H1 (cell line): ENCODE measurements around the gene ZNG1A. TPM values are rescaled to one million over a fixed set of nuclear protein-coding genes. Genes with fewer than 3 reads are reported as not detected.

Experiments
- CTCF ChIA-PET: fragments of 300-600 bp; sonication (Branson Sonifier 250); formaldehyde crosslinking; loops from one replicate; lab custom pipeline; 2021; ENCODE audit not compliant: partially characterized antibody; lab: Charles Lee
- POLR2A ChIA-PET: fragments of 300-600 bp; sonication (Branson Sonifier 250); formaldehyde crosslinking; loops from one replicate; lab custom pipeline; 2021; ENCODE audit warnings: inconsistent platforms; ENCODE audit not compliant: partially characterized antibody; lab: Charles Lee
- DNase-seq, 2 experiments: peaks; one replicate each; pipeline versions ENCODE4 v3.0.0 to v3.0.0-alpha.2; 2010 to 2022; ENCODE audit warnings: low spot score in 2 of 2, low read depth in 1 of 2, mixed read lengths in 1 of 2
- FAIRE-seq: peaks from 2 replicates; lab custom pipeline; 2011; peaks lifted over from hg19 to GRCh38; lab: Jason Lieb, UNC
- H2AFZ ChIP-seq: 2 replicates; pipeline ENCODE4 v1.8.1; 2012; ENCODE audit warnings: low read length, inconsistent platforms
- H2AK5ac ChIP-seq: 2 replicates; pipeline ENCODE4 v1.6.1; 2013; ENCODE audit warnings: low read depth, low read length
- H2BK120ac ChIP-seq: replicated peaks from 2 replicates; pipeline ENCODE3; 2013; ENCODE audit warnings: low read depth, low read length, inconsistent platforms
- H2BK12ac ChIP-seq: 2 replicates; pipeline ENCODE4 v1.6.1; 2013; ENCODE audit warnings: low read depth, low read length
- H2BK15ac ChIP-seq: 2 replicates; pipeline ENCODE4 v1.6.1; 2013; ENCODE audit warnings: low read length
- H2BK20ac ChIP-seq: 2 replicates; pipeline ENCODE4 v1.6.1; 2013; ENCODE audit warnings: low read length
- H2BK5ac ChIP-seq: 2 replicates; pipeline ENCODE4 v1.6.1; 2013; ENCODE audit warnings: low read depth, low read length
- H3K14ac ChIP-seq: 2 replicates; pipeline ENCODE4 v1.6.1; 2013; ENCODE audit warnings: inconsistent platforms; ENCODE audit not compliant: insufficient read length
- H3K18ac ChIP-seq: 2 replicates; pipeline ENCODE4 v1.6.1; 2013; ENCODE audit warnings: low read length; ENCODE audit errors: extremely low read depth
- H3K23ac ChIP-seq: 2 replicates; pipeline ENCODE4 v1.6.1; 2013; ENCODE audit warnings: inconsistent platforms; ENCODE audit not compliant: insufficient read length
- H3K23me2 ChIP-seq: 2 replicates; pipeline ENCODE4 v1.6.1; 2013; ENCODE audit warnings: low read depth, low read length
- H3K27ac ChIP-seq: 2 replicates; pipeline ENCODE4 v1.6.1; 2011; ENCODE audit warnings: low read depth, low read length, inconsistent platforms
- H3K27me3 ChIP-seq, 4 experiments: replicated peaks in 1 of 4; 1 replicate in 1 of 4; 2 replicates in 3 of 4; pipeline versions ENCODE4 v1.6.1 to v1.8.1; 2011 to 2013; ENCODE audit warnings: low read length in 3 of 4, mild to moderate bottlenecking in 3 of 4, inconsistent platforms in 2 of 4, mixed read lengths in 2 of 4, moderate library complexity in 1 of 4; ENCODE audit not compliant: control insufficient read depth in 3 of 4, insufficient read depth in 3 of 4; ENCODE audit errors: extremely low read depth in 1 of 4
- H3K36me3 ChIP-seq, 4 experiments: 2 replicates each; pipeline versions ENCODE4 v1.6.1 to v1.8.1; 2011 to 2013; ENCODE audit warnings: mild to moderate bottlenecking in 4 of 4, low read length in 3 of 4, moderate library complexity in 2 of 4, control low read depth in 1 of 4, inconsistent platforms in 1 of 4; ENCODE audit not compliant: insufficient read depth in 4 of 4, control insufficient read depth in 2 of 4
- H3K4ac ChIP-seq: replicated peaks from 2 replicates; pipeline ENCODE3; 2013; ENCODE audit warnings: low read length, low read depth, mixed read lengths, inconsistent platforms; ENCODE audit not compliant: insufficient read length
- H3K4me1 ChIP-seq, 4 experiments: replicated peaks in 1 of 4; 1 replicate in 1 of 4; 2 replicates in 3 of 4; pipeline versions ENCODE4 v1.6.1 to v1.8.1; 2011 to 2013; ENCODE audit warnings: low read length in 3 of 4, inconsistent platforms in 2 of 4, mixed read lengths in 1 of 4; ENCODE audit not compliant: insufficient read depth in 4 of 4, control insufficient read depth in 3 of 4
- H3K4me2 ChIP-seq, 2 experiments: 2 replicates each; pipeline versions ENCODE4 v1.6.1 to v1.8.1; 2011 to 2013; ENCODE audit warnings: low read depth in 2 of 2, low read length in 2 of 2, control low read depth in 1 of 2, inconsistent platforms in 1 of 2, mild to moderate bottlenecking in 1 of 2; ENCODE audit not compliant: insufficient read depth in 1 of 2
- H3K4me3 ChIP-seq, 4 experiments: fragments of 200-600, 300-600 bp in 1 of 4; sonication (generic), shearing (Covaris generic), sonication (Bioruptor Twin) in 1 of 4; 2 replicates each; pipeline versions ENCODE4 v1.5.1 to v1.8.1; 2011 to 2016; ENCODE audit warnings: low read length in 4 of 4, low read depth in 3 of 4, control low read depth in 2 of 4, inconsistent platforms in 2 of 4, mild to moderate bottlenecking in 2 of 4, mixed read lengths in 1 of 4, moderate library complexity in 1 of 4; ENCODE audit not compliant: insufficient read depth in 2 of 4; ENCODE audit errors: extremely low read depth in 1 of 4
- H3K56ac ChIP-seq: replicated peaks from 2 replicates; pipeline ENCODE3; 2013; ENCODE audit warnings: low read depth, mild to moderate bottlenecking, mixed read lengths, low read length, inconsistent platforms; ENCODE audit not compliant: insufficient read length
- H3K79me1 ChIP-seq: 2 replicates; pipeline ENCODE4 v1.6.1; 2013; ENCODE audit warnings: low read depth, low read length, control low read depth
- H3K79me2 ChIP-seq, 2 experiments: 2 replicates each; pipeline versions ENCODE4 v1.6.1 to v1.8.1; 2012 to 2013; ENCODE audit warnings: low read length in 2 of 2, mild to moderate bottlenecking in 2 of 2, inconsistent platforms in 1 of 2; ENCODE audit not compliant: insufficient read depth in 2 of 2, control insufficient read depth in 1 of 2
- H3K9ac ChIP-seq, 4 experiments: replicated peaks in 1 of 4; 1 replicate in 1 of 4; 2 replicates in 3 of 4; pipeline versions ENCODE4 v1.6.1 to v1.8.1; 2011 to 2013; ENCODE audit warnings: low read depth in 3 of 4, low read length in 3 of 4, control low read depth in 2 of 4, mild to moderate bottlenecking in 2 of 4, moderate library complexity in 2 of 4, inconsistent platforms in 1 of 4; ENCODE audit errors: extremely low read depth in 1 of 4
- H3K9me3 ChIP-seq, 2 experiments: 2 replicates each; pipeline versions ENCODE4 v1.6.1 to v1.8.1; 2012 to 2013; ENCODE audit warnings: mild to moderate bottlenecking in 2 of 2, moderate library complexity in 2 of 2, control low read depth in 1 of 2, inconsistent platforms in 1 of 2, low read depth in 1 of 2, low read length in 1 of 2, mixed read lengths in 1 of 2; ENCODE audit not compliant: insufficient read depth in 2 of 2
- H4K20me1 ChIP-seq, 2 experiments: replicated peaks in 1 of 2; 2 replicates each; pipeline versions ENCODE3 to v1.8.1; 2011 to 2013; ENCODE audit warnings: inconsistent platforms in 2 of 2, low read length in 2 of 2, mild to moderate bottlenecking in 1 of 2; ENCODE audit not compliant: insufficient read depth in 2 of 2, control insufficient read depth in 1 of 2
- H4K5ac ChIP-seq: 2 replicates; pipeline ENCODE4 v1.6.1; 2013; ENCODE audit warnings: low read length, low read depth, mixed read lengths, inconsistent platforms; ENCODE audit not compliant: insufficient read length
- H4K8ac ChIP-seq: 2 replicates; pipeline ENCODE4 v1.8.0; 2013; ENCODE audit warnings: mild to moderate bottlenecking, moderate library complexity, low read length, inconsistent platforms; ENCODE audit not compliant: insufficient read depth; ENCODE audit errors: extremely low read depth
- H4K91ac ChIP-seq: replicated peaks from 2 replicates; pipeline ENCODE3; 2013; ENCODE audit warnings: low read length, mixed read lengths, inconsistent platforms; ENCODE audit not compliant: insufficient read length
- BACH1 ChIP-seq: IDR thresholded peaks from 2 replicates; pipeline ENCODE4 v1.6.1; 2012; ENCODE audit warnings: low read length, improper control_type of control experiment
- GTF2F1 ChIP-seq: IDR thresholded peaks from 2 replicates; pipeline ENCODE4 v1.6.1; 2012; ENCODE audit warnings: low read depth, low read length, improper control_type of control experiment, borderline replicate concordance
- HDAC6 ChIP-seq: IDR thresholded peaks from one replicate; pipeline ENCODE4 v1.7.1; 2012; ENCODE audit warnings: low read depth, mild to moderate bottlenecking, inconsistent platforms, low read length, moderate library complexity
- JUND ChIP-seq: IDR thresholded peaks from 2 replicates; pipeline ENCODE4 v1.6.1; 2011; ENCODE audit warnings: mild to moderate bottlenecking, improper control_type of control experiment, low read length
- NRF1 ChIP-seq: IDR thresholded peaks from 2 replicates; pipeline ENCODE4 v1.6.1; 2011; ENCODE audit warnings: mild to moderate bottlenecking, low read depth, low read length, improper control_type of control experiment
- SIRT6 ChIP-seq: IDR thresholded peaks from one replicate; pipeline ENCODE4 v1.7.1; 2012; ENCODE audit warnings: low read length, inconsistent platforms
- SIX5 ChIP-seq: IDR thresholded peaks from 2 replicates; pipeline ENCODE4 v1.6.1; 2011; ENCODE audit warnings: mild to moderate bottlenecking, low read depth, low read length
- SP4 ChIP-seq: IDR thresholded peaks from 2 replicates; pipeline ENCODE4 v1.6.1; 2012; ENCODE audit warnings: low read length, inconsistent platforms
- ZNF274 ChIP-seq: IDR thresholded peaks from 2 replicates; pipeline ENCODE4 v1.7.0; 2012; ENCODE audit warnings: low read length, borderline replicate concordance; ENCODE audit errors: extremely low read depth
- WGBS, 2 experiments: shearing (Covaris generic) in 1 of 2; methylation state at CpG; one replicate each; pipeline versions ENCODE4 v1.1.6 to v1.1.7; 2013 to 2015; ENCODE audit warnings: low lambda C conversion rate in 2 of 2, mixed read lengths in 2 of 2, inconsistent platforms in 1 of 2, low coverage in 1 of 2, missing lambda C conversion rate in 1 of 2; ENCODE audit not compliant: insufficient replicate concordance in 2 of 2, insufficient coverage in 1 of 2, insufficient read length in 1 of 2; ENCODE audit errors: extremely low coverage in 1 of 2, missing lambda C conversion rate in 1 of 2; 5-methylcytosine and 5-hydroxymethylcytosine counted together
- polyA plus RNA-seq, 7 experiments: library from polyadenylated mRNA; depleted of rRNA in 3 of 7; stranded (reverse) in 5 of 7; unstranded in 2 of 7; fragments of >200 nt in 5 of 7; fragments of 200-250 nt in 2 of 7; gene quantifications; 1 replicate in 5 of 7; 2 replicates in 1 of 7; 4 replicates in 1 of 7; pipeline versions ENCODE4 v1.2.1 to v1.2.3, GENCODE V29; 2011 to 2013; ENCODE audit warnings: missing spikeins in 2 of 7, mixed read lengths in 2 of 7
- total RNA-seq: library from RNA; stranded (reverse); fragmentation: NEBNext Ultra II Directional; extraction: Animal tissue kit (Norgen Biotek cat#: 25700); gene quantifications from 2 replicates; pipeline ENCODE4 v1.2.1, GENCODE V29; 2021
- TF ChIP-seq, protein P1 (sequence below): IDR thresholded peaks from 2 replicates; pipeline ENCODE4 v1.6.1; 2012; ENCODE audit warnings: low read length, inconsistent platforms
- TF ChIP-seq, protein P2 (sequence below): IDR thresholded peaks from 2 replicates; pipeline ENCODE4 v1.6.1; 2011; ENCODE audit warnings: low read length, improper control_type of control experiment

The ZNG1A gene
- total and polyA plus RNA-seq, 2 of the 8 experiments (the other 6 are each of a cell fraction or from before 2014, with no cell fraction given), result 18.2 to 46.5 TPM

DNA sequence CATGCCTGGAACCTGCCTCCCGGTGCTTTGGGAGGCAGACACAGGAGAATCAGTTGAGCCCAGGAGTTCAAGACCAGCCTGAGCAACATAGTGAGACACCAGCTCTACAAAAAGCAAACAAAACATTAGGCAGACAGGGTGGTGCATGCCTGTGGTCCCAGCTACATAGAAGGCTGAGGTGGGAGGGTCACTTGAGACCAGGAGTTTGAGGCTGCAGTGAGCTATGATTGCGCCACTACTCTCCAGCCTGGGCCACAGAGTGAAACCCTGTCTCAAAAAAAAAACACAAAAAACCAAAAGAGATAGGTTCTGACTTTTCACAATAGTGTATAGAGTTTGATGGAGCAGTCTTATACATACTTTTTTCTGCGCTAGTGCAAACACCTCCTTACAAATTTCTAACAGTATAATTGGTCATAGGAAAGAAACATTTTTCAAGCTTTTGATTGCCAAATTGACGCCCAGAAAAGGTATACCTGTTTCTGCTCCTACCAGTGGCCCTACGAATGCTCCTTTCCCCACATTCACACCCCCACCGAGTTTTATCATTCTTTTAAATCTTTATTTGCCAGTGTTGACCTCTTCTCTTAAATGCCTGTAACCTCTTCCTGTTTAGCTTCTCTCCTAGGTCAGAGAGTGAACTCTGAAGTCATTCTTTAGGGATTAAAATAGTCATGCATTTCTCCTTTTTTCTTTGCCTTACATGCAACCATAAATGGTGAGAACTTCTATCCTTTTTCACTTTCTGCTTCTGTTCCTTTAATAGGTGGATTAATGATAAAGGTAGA is 43.3 kb upstream of the ZNG1A start:
- no peak for DNase-seq
- Histone ChIP-seq H4K20me1 (no peaks in the 10 kb centered on the region), H3K9me3 (no peaks in the 10 kb centered on the region), H3K14ac (no peak overlapping the region), H3K79me2 (no peaks in the 10 kb centered on the region), H4K91ac (no peak overlapping the region), H3K79me1 (no peaks in the 10 kb centered on the region), H3K27me3 (no peaks in the 10 kb centered on the region), H3K4me1 (no peaks in the 10 kb centered on the region), H2BK15ac (no peak overlapping the region), H4K5ac (no peak overlapping the region), H2BK5ac (no peak overlapping the region), H3K4me2 (no peak overlapping the region), H3K27ac (no peak overlapping the region), H3K23ac (no peak overlapping the region), H2AFZ (no peak overlapping the region), H4K8ac (no peak overlapping the region), H3K4ac (no peak overlapping the region), H2BK20ac (no peak overlapping the region), H3K23me2 (no peaks in the 10 kb centered on the region), H2AK5ac (no peak overlapping the region), H3K9ac (no peak overlapping the region), H3K56ac (no peak overlapping the region), H3K18ac (no peak overlapping the region), H3K36me3 (no peaks in the 10 kb centered on the region), H2BK120ac (no peak overlapping the region), H3K4me3 (no peak overlapping the region), H2BK12ac (no peak overlapping the region)
- FAIRE-seq, result no peak
- POLR2A ChIA-PET, result interaction anchor here (2.1 kb wide), 1 partner anchor 8 kb away, joined by 5 read pairs; the partner anchor contains the start of gene DOCK8
- 92% methylated on average over 6 of the region's 6 CpGs; no CpG with 5 or more reads in 1 of the 2 experiments for WGBS, 2 experiments
- CTCF ChIA-PET, result interaction anchor here (0.6 to 0.7 kb wide), 4 partner anchors 115 to 503 kb away, joined by 3 to 4 read pairs (median 3); no protein-coding TSS in a partner anchor
- TF ChIP-seq ZNF274, result no peak
- no peak for TF ChIP-seq NRF1
- no peak for TF ChIP-seq BACH1
- TF ChIP-seq SP4, result no peak
- no peak for TF ChIP-seq HDAC6
- TF ChIP-seq, protein P1, sequence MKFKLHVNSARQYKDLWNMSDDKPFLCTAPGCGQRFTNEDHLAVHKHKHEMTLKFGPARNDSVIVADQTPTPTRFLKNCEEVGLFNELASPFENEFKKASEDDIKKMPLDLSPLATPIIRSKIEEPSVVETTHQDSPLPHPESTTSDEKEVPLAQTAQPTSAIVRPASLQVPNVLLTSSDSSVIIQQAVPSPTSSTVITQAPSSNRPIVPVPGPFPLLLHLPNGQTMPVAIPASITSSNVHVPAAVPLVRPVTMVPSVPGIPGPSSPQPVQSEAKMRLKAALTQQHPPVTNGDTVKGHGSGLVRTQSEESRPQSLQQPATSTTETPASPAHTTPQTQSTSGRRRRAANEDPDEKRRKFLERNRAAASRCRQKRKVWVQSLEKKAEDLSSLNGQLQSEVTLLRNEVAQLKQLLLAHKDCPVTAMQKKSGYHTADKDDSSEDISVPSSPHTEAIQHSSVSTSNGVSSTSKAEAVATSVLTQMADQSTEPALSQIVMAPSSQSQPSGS, result no peak
- TF ChIP-seq SIX5, result no peak
- no peak for TF ChIP-seq JUND
- TF ChIP-seq GTF2F1, result no peak
- TF ChIP-seq SIRT6, result no peak
- TF ChIP-seq, protein P2, sequence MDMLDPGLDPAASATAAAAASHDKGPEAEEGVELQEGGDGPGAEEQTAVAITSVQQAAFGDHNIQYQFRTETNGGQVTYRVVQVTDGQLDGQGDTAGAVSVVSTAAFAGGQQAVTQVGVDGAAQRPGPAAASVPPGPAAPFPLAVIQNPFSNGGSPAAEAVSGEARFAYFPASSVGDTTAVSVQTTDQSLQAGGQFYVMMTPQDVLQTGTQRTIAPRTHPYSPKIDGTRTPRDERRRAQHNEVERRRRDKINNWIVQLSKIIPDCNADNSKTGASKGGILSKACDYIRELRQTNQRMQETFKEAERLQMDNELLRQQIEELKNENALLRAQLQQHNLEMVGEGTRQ, result no peak
